Fibroblast of lung (primary cell): Measurements from ENCODE around the gene RAPGEF2. TPM values are rescaled to one million over a fixed set of nuclear protein-coding genes. Genes with fewer than 3 reads are reported as not detected.
A peak's percentile ranks its signal among the peaks of the same experiment; 100 is the strongest.

Source experiments
- DNase-seq, 2 donors: peaks; one replicate each; pipeline versions ENCODE4 v3.0.0 to v3.0.0-alpha.2; 2010; ENCODE audit warnings: low read depth in 2 of 2
- H2AFZ ChIP-seq: 2 replicates; pipeline ENCODE4 v1.5.1; 2012; ENCODE audit warnings: low read length, control low read depth, inconsistent platforms
- H3K27ac ChIP-seq: 2 replicates; pipeline ENCODE4 v1.5.1; 2011; ENCODE audit warnings: low read length, control low read depth; ENCODE audit not compliant: insufficient read depth
- H3K27me3 ChIP-seq: 2 replicates; pipeline ENCODE4 v1.5.1; 2011; ENCODE audit warnings: mild to moderate bottlenecking, low read length; ENCODE audit not compliant: control insufficient read depth, insufficient read depth
- H3K36me3 ChIP-seq: 2 replicates; pipeline ENCODE4 v1.5.1; 2011; ENCODE audit warnings: low read length; ENCODE audit not compliant: control insufficient read depth, insufficient read depth
- H3K4me1 ChIP-seq: 2 replicates; pipeline ENCODE4 v1.5.1; 2011; ENCODE audit warnings: low read length; ENCODE audit not compliant: control insufficient read depth, insufficient read depth; ENCODE audit errors: extremely low read depth
- H3K4me2 ChIP-seq: 2 replicates; pipeline ENCODE4 v1.5.1; 2011; ENCODE audit warnings: low read length, control low read depth; ENCODE audit not compliant: insufficient read depth; ENCODE audit errors: extremely low read depth
- H3K4me3 ChIP-seq, 4 experiments: fragments of 200-600 bp in 1 of 4; sonication (generic) in 1 of 4; replicated peaks in 1 of 4; 2 replicates each; pipeline ENCODE4 v1.5.1; 2011 to 2016; ENCODE audit warnings: low read length in 4 of 4, low read depth in 3 of 4, mild to moderate bottlenecking in 3 of 4, control low read depth in 2 of 4, inconsistent platforms in 1 of 4, mixed read lengths in 1 of 4; ENCODE audit not compliant: insufficient read depth in 1 of 4; ENCODE audit errors: control extremely low read depth in 1 of 4
- H3K79me2 ChIP-seq: 2 replicates; pipeline ENCODE4 v1.5.1; 2012; ENCODE audit warnings: mild to moderate bottlenecking, low read length, inconsistent platforms; ENCODE audit not compliant: control insufficient read depth, insufficient read depth
- H3K9ac ChIP-seq: 2 replicates; pipeline ENCODE4 v1.5.1; 2011; ENCODE audit warnings: mild to moderate bottlenecking, low read length, control low read depth; ENCODE audit not compliant: insufficient read depth
- H3K9me3 ChIP-seq: 2 replicates; pipeline ENCODE4 v1.5.1; 2012; ENCODE audit warnings: low read depth, low read length; ENCODE audit not compliant: control insufficient read depth, insufficient read depth
- H4K20me1 ChIP-seq: 2 replicates; pipeline ENCODE4 v1.5.1; 2011; ENCODE audit warnings: low read length; ENCODE audit not compliant: control insufficient read depth, insufficient read depth; ENCODE audit errors: extremely low read depth
- CTCF ChIP-seq, 2 donors: IDR thresholded peaks in 1 of 2; conservative IDR thresholded peaks in 1 of 2; 1 replicate in 1 of 2; 2 replicates in 1 of 2; pipeline ENCODE4 v1.5.1; 2011 to 2012; ENCODE audit warnings: low read length in 2 of 2, control low read depth in 1 of 2, inconsistent platforms in 1 of 2, low read depth in 1 of 2, mild to moderate bottlenecking in 1 of 2
- EZH2 ChIP-seq: IDR thresholded peaks from 2 replicates; pipeline ENCODE4 v1.5.1; 2012; ENCODE audit warnings: low read length, control low read depth, mild to moderate bottlenecking; ENCODE audit errors: missing control alignments
- polyA plus RNA-seq, 2 donors: library from polyadenylated mRNA; depleted of rRNA in 1 of 2; stranded (reverse) in 1 of 2; unstranded in 1 of 2; fragments of >200 nt; gene quantifications; 2 replicates each; pipeline ENCODE4 v1.2.1, GENCODE V29; 2011 to 2012; ENCODE audit warnings: missing spikeins in 1 of 2
- total RNA-seq: library from RNA; depleted of rRNA; stranded (reverse); fragments of >200 nt; gene quantifications from 2 replicates; pipeline ENCODE4 v1.2.1, GENCODE V29; 2014

The RAPGEF2 gene
- total and polyA plus RNA-seq, 2 donors (not counting 1 experiment from before 2014, with no cell fraction given): 45.5 to 58.5 TPM

GRCh38 chr4:159305129-159305528 lies 202.2 kb downstream of the RAPGEF2 start:
- H3K9me3 ChIP-seq: no peaks in the 10 kb centered on the region
- no peak overlapping the region for H2AFZ ChIP-seq
- peaks cover 2% of the 10 kb centered on the region for H3K36me3 ChIP-seq
- H3K9ac ChIP-seq: no peak overlapping the region
- no peak overlapping the region for H3K4me2 ChIP-seq
- no peaks in the 10 kb centered on the region for H4K20me1 ChIP-seq
- peaks cover 6% of the 10 kb centered on the region for H3K4me1 ChIP-seq
- TF ChIP-seq EZH2: no peak
- TF ChIP-seq CTCF (conservative IDR thresholded peaks at IDR 0.05 in 1 of 2, IDR thresholded peaks at IDR 0.05 in 1 of 2; ENCODE audit: low read depth in 1 of 2, low read length in 2 of 2): no peak
- peak in 1 of 2 donors; percentile 15 for DNase-seq
- H3K27me3 ChIP-seq: no peaks in the 10 kb centered on the region
- H3K79me2 ChIP-seq: peaks cover 3% of the 10 kb centered on the region
- H3K4me3 ChIP-seq: no peak overlapping the region
- H3K27ac ChIP-seq: no peak overlapping the region

- H3K4me2 ChIP-seq: no peak overlapping the region
- no peak for TF ChIP-seq EZH2
- TF ChIP-seq CTCF (conservative IDR thresholded peaks at IDR 0.05 in 1 of 2, IDR thresholded peaks at IDR 0.05 in 1 of 2; ENCODE audit: low read depth in 1 of 2, low read length in 2 of 2): no peak
- no peak overlapping the region for H3K27ac ChIP-seq
Measured at GRCh38 chr4:159307929-159308328, 205.1 kb downstream of the RAPGEF2 start.

GRCh38 chr4:159308566-159309340 lies 205.9 kb downstream of the RAPGEF2 start:
- no peak overlapping the region for H2AFZ ChIP-seq
- no peaks in the 10 kb centered on the region for H3K27me3 ChIP-seq
- no peak overlapping the region for H3K4me3 ChIP-seq
- no peaks in the 10 kb centered on the region for H3K9me3 ChIP-seq
- TF ChIP-seq CTCF (conservative IDR thresholded peaks at IDR 0.05 in 1 of 2, IDR thresholded peaks at IDR 0.05 in 1 of 2; ENCODE audit: low read depth in 1 of 2, low read length in 2 of 2) (no peak), EZH2 (no peak)
- H3K79me2 ChIP-seq: peaks cover 1% of the 10 kb centered on the region
- peak overlapping the region; percentile 20 for H3K4me2 ChIP-seq
- H3K4me1 ChIP-seq: peaks cover 6% of the 10 kb centered on the region
- no peak overlapping the region for H3K9ac ChIP-seq
- peak in 1 of 2 donors; percentile 72 for DNase-seq
- H3K36me3 ChIP-seq: peaks cover 2% of the 10 kb centered on the region
- no peaks in the 10 kb centered on the region for H4K20me1 ChIP-seq
- H3K27ac ChIP-seq: no peak overlapping the region

More at GRCh38 chr4:159307929-159308328, 205.1 kb downstream of the RAPGEF2 start:
- H3K9ac ChIP-seq: no peak overlapping the region
- DNase-seq: no peak
- H3K36me3 ChIP-seq: peaks cover 2% of the 10 kb centered on the region
- no peaks in the 10 kb centered on the region for H3K9me3 ChIP-seq
- H3K4me1 ChIP-seq: peaks cover 6% of the 10 kb centered on the region
- H2AFZ ChIP-seq: no peak overlapping the region
- no peaks in the 10 kb centered on the region for H4K20me1 ChIP-seq
- H3K4me3 ChIP-seq: no peak overlapping the region
- no peaks in the 10 kb centered on the region for H3K27me3 ChIP-seq
- peaks cover 1% of the 10 kb centered on the region for H3K79me2 ChIP-seq
